Vagina (tissue), 2 donors: ENCODE measurements around the gene NONO.
"Not testable (repeated sequence)": the region's sequence is repeated elsewhere in the genome, so short reads cannot be mapped to it uniquely, and the experiment has no call there.

ENCODE experiments used
- CTCF ChIP-seq, 3 experiments: fragments of 450-650 bp in 2 of 3; fragments of 200-600 bp in 1 of 3; sonication (generic) in 1 of 3; IDR thresholded peaks; one replicate each; pipeline ENCODE4 v1.5.1; 2017 to 2019; ENCODE audit warnings: antibody characterized with exemption in 3 of 3, mild to moderate bottlenecking in 2 of 3, moderate library complexity in 2 of 3
- POLR2A ChIP-seq, 2 donors: fragments of 450-650 bp; IDR thresholded peaks; one replicate each; pipeline ENCODE4 v1.6.1; 2017; ENCODE audit warnings: antibody characterized with exemption in 2 of 2, mild to moderate bottlenecking in 2 of 2, moderate library complexity in 2 of 2
- POLR2AphosphoS5 ChIP-seq, 2 donors: sonication (generic); formaldehyde crosslinking; IDR thresholded peaks; one replicate each; pipeline ENCODE4 v1.9.0; 2017; ENCODE audit warnings: antibody characterized with exemption in 2 of 2, mild to moderate bottlenecking in 2 of 2, low read depth in 1 of 2; ENCODE audit not compliant: insufficient read depth in 1 of 2

- not testable (repeated sequence) for TF ChIP-seq CTCF (IDR thresholded peaks at IDR 0.05); POLR2AphosphoS5 (IDR thresholded peaks at IDR 0.05; ENCODE audit: insufficient read depth in 1 of 2, low read depth in 1 of 2); POLR2A (IDR thresholded peaks at IDR 0.05)
Measured at GRCh38 chrX:71316959-71317358, 33.5 kb downstream of the NONO start.
